ENCODE data around the gene RFX2. TPM values are rescaled to one million over a fixed set of nuclear protein-coding genes. Genes with fewer than 3 reads are reported as not detected.
"Not testable (repeated sequence)": the region's sequence is repeated elsewhere in the genome, so short reads cannot be mapped to it uniquely, and the experiment has no call there.

RFX2 gene
- total RNA-seq, 1 donor from 2014 or later = 6.5 TPM

GRCh38 chr19:6076675-6077463, 33.4 kb downstream of the RFX2 start:
- Histone ChIP-seq H3K27me3 (ENCODE audit: control insufficient read depth, insufficient read depth, low read length) (no peaks in the 10 kb centered on the region), H3K4me3 (ENCODE audit: low read depth, low read length) (no peak overlapping the region), H3K36me3 (ENCODE audit: control insufficient read depth, insufficient read depth, low read length) (no peaks in the 10 kb centered on the region)
- TF ChIP-seq, protein P1, sequence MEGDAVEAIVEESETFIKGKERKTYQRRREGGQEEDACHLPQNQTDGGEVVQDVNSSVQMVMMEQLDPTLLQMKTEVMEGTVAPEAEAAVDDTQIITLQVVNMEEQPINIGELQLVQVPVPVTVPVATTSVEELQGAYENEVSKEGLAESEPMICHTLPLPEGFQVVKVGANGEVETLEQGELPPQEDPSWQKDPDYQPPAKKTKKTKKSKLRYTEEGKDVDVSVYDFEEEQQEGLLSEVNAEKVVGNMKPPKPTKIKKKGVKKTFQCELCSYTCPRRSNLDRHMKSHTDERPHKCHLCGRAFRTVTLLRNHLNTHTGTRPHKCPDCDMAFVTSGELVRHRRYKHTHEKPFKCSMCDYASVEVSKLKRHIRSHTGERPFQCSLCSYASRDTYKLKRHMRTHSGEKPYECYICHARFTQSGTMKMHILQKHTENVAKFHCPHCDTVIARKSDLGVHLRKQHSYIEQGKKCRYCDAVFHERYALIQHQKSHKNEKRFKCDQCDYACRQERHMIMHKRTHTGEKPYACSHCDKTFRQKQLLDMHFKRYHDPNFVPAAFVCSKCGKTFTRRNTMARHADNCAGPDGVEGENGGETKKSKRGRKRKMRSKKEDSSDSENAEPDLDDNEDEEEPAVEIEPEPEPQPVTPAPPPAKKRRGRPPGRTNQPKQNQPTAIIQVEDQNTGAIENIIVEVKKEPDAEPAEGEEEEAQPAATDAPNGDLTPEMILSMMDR (IDR thresholded peaks at IDR 0.05; ENCODE audit: insufficient read depth, low read length, poor library complexity, severe bottlenecking) = no peak
- DNase-seq (ENCODE audit: low read depth) = no peak

GRCh38 chr19:6076291-6076665, 34.0 kb downstream of the RFX2 start:
- Histone ChIP-seq H3K27me3 (ENCODE audit: control insufficient read depth, insufficient read depth, low read length) (no peaks in the 10 kb centered on the region), H3K4me3 (ENCODE audit: low read depth, low read length) (no peak overlapping the region), H3K36me3 (ENCODE audit: control insufficient read depth, insufficient read depth, low read length) (no peaks in the 10 kb centered on the region)
- TF ChIP-seq, protein P1 (IDR thresholded peaks at IDR 0.05; ENCODE audit: insufficient read depth, low read length, poor library complexity, severe bottlenecking) = no peak
- DNase-seq (ENCODE audit: low read depth) = no peak

DNA sequence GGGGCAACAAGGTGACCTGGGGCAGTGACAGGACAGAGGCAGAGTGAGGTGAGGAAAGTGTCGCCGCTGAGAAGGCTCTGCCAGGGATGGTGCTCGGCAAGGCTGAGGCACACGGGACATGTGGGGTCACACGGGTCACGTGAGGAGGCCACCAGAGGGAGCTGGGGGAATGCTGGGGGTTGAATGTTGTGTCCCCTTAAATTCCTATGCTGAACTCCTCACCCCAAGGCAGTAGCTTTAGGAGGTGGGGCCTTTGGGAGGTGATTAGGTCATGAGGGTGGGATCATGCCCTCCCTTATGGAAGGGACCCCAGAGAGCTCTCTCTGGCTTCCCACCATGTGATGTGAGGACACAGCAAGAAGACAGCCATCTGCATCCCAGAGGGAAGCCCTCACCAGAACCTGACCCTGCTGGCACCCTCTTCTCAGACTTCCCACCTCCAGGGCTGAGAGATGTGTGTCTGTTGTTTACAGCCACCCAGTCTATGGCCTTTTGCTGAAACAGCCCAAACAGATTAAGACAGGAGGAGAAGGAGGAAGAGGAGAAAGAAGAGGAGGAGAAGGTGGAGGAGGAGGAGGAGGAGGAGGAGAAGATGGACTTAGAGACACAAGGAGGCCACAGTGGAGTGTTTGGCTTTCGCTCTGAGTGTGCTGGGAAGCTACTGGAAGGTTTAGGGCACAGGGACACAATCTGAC, 35.4 kb downstream of the RFX2 start:
- TF ChIP-seq, protein P1 (IDR thresholded peaks at IDR 0.05; ENCODE audit: insufficient read depth, low read length, poor library complexity, severe bottlenecking) = no peak
- Histone ChIP-seq H3K4me3 (ENCODE audit: low read depth, low read length) (no peak overlapping the region), H3K36me3 (ENCODE audit: control insufficient read depth, insufficient read depth, low read length) (no peaks in the 10 kb centered on the region), H3K27me3 (ENCODE audit: control insufficient read depth, insufficient read depth, low read length) (no peaks in the 10 kb centered on the region)
- no peak for DNase-seq (ENCODE audit: low read depth)

DNA sequence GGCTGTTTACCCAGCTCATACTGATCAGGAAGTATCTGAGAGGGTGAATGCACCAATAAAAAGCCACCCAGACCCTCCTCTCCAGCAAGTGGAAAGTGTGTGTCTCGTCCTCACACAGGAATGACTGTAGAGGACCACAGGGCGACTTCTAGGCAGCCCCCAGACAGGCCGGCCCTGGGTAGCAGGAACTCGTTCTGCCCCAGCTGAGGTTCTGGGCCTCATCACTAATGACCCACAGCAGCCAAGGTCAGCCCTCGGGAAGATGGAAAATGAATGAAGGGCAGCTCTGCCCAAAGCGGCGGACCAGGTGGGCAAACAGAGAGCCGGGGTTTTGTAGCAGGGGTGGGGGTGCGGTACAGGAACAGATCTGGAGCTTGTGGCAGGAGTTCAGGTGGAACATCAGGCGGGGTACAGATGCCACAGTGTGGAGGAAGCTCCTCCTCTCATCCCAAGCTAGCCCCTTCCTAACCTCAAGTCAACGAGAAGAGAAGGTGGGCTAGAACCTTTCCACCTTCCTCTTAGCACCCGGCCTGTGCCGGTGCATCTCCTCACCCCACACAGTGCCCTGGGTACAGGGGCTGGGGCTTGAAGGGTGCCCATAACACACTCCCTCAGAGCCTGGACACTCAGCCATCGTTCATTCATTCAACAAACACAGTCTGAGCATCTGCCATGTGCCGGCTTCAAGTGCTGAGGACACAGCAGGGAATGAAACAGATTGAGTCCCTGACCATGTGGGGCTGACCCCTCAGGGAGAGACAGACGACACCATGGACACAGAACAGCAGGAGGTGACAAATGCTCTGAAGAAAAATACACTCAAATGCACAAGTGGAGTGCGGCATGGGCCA, 36.2 kb downstream of the RFX2 start:
- H3K4me3 ChIP-seq (ENCODE audit: low read depth, low read length) = no peak overlapping the region

GRCh38 chr19:6073233-6073632, 37.1 kb downstream of the RFX2 start:
- not testable (repeated sequence) for H3K36me3 ChIP-seq (ENCODE audit: control insufficient read depth, insufficient read depth, low read length); H3K4me3 ChIP-seq (ENCODE audit: low read depth, low read length); H3K27me3 ChIP-seq (ENCODE audit: control insufficient read depth, insufficient read depth, low read length); DNase-seq (ENCODE audit: low read depth)

More for the DNA sequence above, 36.2 kb downstream of the RFX2 start:
- no peak for DNase-seq (ENCODE audit: low read depth)
- Histone ChIP-seq H3K27me3 (ENCODE audit: control insufficient read depth, insufficient read depth, low read length) (no peaks in the 10 kb centered on the region), H3K36me3 (ENCODE audit: control insufficient read depth, insufficient read depth, low read length) (no peaks in the 10 kb centered on the region)
- TF ChIP-seq, protein P1 (IDR thresholded peaks at IDR 0.05; ENCODE audit: insufficient read depth, low read length, poor library complexity, severe bottlenecking) = no peak

GRCh38 chr19:6071875-6072274, 38.4 kb downstream of the RFX2 start:
- Histone ChIP-seq H3K4me3 (ENCODE audit: low read depth, low read length) (no peak overlapping the region), H3K36me3 (ENCODE audit: control insufficient read depth, insufficient read depth, low read length) (no peaks in the 10 kb centered on the region), H3K27me3 (ENCODE audit: control insufficient read depth, insufficient read depth, low read length) (no peaks in the 10 kb centered on the region)
- TF ChIP-seq, protein P1 (IDR thresholded peaks at IDR 0.05; ENCODE audit: insufficient read depth, low read length, poor library complexity, severe bottlenecking) = no peak
- DNase-seq (ENCODE audit: low read depth) = no peak

All from kidney epithelial cell (primary cell).